ENCODE data around the gene RREB1. TPM values are rescaled to one million over a fixed set of nuclear protein-coding genes. Genes with fewer than 3 reads are reported as not detected.

The RREB1 gene
- total RNA-seq, 4 donors from 2014 or later: 73.9 to 214 (median 107) TPM

DNA sequence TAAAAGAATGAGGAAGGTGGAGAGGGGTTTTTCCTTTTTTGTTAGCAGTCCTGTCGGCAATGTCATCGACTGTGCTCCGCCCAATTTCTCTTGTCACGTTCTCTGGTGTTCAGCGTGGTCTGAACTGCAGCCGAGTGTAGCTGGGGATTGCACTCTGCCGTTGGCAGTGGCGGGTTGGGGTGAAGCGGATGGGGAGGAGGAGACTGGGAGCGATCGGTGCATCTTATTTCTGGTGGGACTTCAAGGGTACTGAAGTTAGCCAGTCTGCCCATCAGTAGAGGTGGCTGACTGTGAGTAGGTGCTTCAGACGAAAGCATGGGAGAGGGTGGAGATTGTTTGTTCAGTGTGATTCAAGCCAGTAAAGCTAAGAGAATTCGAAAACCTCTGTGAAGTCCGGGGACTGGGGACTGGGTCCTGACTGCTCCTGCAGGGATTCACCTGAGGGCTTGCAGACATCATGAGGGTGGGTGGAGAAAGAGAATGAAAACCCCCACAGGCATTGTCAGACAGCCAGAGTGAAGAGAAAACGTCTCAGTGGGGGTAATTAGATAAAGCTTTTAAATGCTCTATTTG, 5.1 kb downstream of the RREB1 start:
- DNase-seq: peak; percentile 44
- H3K9me3 ChIP-seq: no peaks in the 10 kb centered on the region
- 28 to 49% methylated on average over 13 to 15 of the region's 15 CpGs for WGBS, 2 donors (ENCODE audit: low coverage in 1 of 2)
- H3K4me1 ChIP-seq: peaks cover 44 to 79% (median 60%) of the 10 kb centered on the region in 4 donors
- in situ Hi-C loops (cut with MboI; ENCODE audit: low pct_ligation_motif_present in 1 of 4, low pct_unique_long_range_greater_than_20kb in 1 of 4, low sequenced_read_pairs in 3 of 4) (loop anchor here in 1 of 4 donors (25.0 kb wide), 1 partner anchor 124 kb away; no protein-coding TSS in a partner anchor), intact Hi-C loops (cut with DNase I; ENCODE audit: low total_unique reads) (no loop called here)
- peak overlapping the region in 2 of 4 donors; percentile 11 to 28 for H3K4me3 ChIP-seq
- peak overlapping the region; percentile 65 to 84 (median 83) for H3K27ac ChIP-seq
- TF ChIP-seq, protein P1, sequence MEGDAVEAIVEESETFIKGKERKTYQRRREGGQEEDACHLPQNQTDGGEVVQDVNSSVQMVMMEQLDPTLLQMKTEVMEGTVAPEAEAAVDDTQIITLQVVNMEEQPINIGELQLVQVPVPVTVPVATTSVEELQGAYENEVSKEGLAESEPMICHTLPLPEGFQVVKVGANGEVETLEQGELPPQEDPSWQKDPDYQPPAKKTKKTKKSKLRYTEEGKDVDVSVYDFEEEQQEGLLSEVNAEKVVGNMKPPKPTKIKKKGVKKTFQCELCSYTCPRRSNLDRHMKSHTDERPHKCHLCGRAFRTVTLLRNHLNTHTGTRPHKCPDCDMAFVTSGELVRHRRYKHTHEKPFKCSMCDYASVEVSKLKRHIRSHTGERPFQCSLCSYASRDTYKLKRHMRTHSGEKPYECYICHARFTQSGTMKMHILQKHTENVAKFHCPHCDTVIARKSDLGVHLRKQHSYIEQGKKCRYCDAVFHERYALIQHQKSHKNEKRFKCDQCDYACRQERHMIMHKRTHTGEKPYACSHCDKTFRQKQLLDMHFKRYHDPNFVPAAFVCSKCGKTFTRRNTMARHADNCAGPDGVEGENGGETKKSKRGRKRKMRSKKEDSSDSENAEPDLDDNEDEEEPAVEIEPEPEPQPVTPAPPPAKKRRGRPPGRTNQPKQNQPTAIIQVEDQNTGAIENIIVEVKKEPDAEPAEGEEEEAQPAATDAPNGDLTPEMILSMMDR (IDR thresholded peaks at IDR 0.05): no peak
- TF ChIP-seq POLR2AphosphoS5 (IDR thresholded peaks at IDR 0.05): peak in 1 of 3 donors; percentile 28
- no peaks in the 10 kb centered on the region for H3K27me3 ChIP-seq
- H3K36me3 ChIP-seq: no peaks in the 10 kb centered on the region

DNA sequence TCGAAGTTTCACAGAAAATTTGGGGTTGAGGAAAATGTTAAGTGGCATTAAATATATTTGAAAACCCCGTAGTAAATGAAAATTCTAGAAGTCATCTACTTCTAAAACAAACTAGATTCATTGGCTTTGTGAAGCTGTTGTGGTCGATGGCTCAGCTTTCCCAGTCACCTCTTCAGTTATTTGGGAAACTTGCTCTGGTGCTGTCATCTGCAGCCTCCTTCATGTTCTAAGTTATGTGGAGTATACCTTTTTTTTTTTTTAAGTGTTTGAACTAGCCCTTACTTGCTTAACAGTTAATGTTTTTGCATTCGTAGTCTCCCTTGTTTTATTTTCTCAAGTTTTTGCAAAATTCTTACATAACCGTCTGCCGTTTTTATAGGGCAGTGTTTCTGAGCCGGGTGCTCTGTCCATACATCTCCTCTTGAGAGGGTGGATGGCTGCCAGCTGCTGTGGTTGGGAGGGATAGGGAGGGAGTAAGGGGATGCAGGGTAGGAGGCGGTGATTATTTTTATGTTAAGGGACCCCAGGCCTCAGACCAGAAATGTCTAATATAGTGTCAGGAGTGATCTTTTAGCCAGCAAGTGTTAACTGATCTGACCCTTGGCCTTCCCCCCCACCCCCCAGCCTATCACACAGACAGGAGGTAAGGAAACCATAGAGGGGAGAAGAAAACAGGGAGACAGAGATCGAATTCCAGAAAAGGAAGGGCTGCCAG, 7.1 kb downstream of the RREB1 start:
- intact Hi-C loops (cut with DNase I; ENCODE audit: low total_unique reads) (no loop called here), in situ Hi-C loops (cut with MboI; ENCODE audit: low pct_ligation_motif_present in 1 of 4, low pct_unique_long_range_greater_than_20kb in 1 of 4, low sequenced_read_pairs in 3 of 4) (loop anchor here in 1 of 4 donors (25.0 kb wide), 1 partner anchor 122 kb away; no protein-coding TSS in a partner anchor)
- Histone ChIP-seq H3K27ac (peak overlapping the region; percentile 82 to 84 (median 83)), H3K36me3 (no peaks in the 10 kb centered on the region), H3K27me3 (no peaks in the 10 kb centered on the region), H3K4me1 (peaks cover 43 to 91% (median 67%) of the 10 kb centered on the region in 4 donors), H3K4me3 (peak overlapping the region in 1 of 4 donors; percentile 5), H3K9me3 (no peaks in the 10 kb centered on the region)
- DNase-seq: no peak
- WGBS, 2 donors (ENCODE audit: low coverage in 1 of 2): 50 to 59% methylated on average over 9 of the region's 9 CpGs
- TF ChIP-seq POLR2A (IDR thresholded peaks at IDR 0.05): no peak
- TF ChIP-seq, protein P1 (IDR thresholded peaks at IDR 0.05): no peak
- no peak for TF ChIP-seq POLR2AphosphoS5 (IDR thresholded peaks at IDR 0.05)
- no peak for TF ChIP-seq EP300 (IDR thresholded peaks at IDR 0.05; ENCODE audit: low read depth)

DNA sequence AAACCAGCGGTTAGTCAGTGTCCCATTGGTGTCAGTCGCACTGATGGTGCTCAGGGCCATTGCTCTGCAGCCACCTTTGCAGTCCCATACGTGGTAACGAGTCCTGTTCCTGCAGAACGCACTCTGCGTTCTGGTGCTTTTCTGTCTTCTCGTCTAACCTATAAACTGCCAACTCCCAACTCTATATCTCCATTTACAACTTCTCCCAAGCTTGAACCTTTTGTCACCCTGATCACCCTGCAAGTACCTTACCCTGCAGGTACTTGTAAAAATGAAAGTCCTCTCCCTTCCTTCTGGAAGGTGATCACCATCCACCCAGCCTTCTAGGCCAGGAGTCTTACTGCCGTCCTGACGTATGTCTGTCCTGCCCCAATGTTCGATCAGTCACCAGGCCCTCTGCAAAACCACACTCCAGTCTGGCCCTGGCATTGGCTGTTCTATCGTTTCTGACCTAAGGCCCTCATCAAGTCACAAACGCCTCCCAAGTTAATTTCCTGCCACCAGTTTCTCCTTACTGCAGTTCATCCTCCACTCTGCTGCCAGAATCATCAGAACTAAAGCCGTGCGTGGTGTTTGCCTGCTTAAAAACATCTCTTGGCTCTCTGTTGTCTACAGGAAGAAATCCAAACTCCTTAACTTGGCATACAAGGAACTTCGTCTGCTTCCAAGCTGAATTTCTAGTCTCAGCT, 7.9 kb downstream of the RREB1 start:
- intact Hi-C loops (cut with DNase I; ENCODE audit: low total_unique reads): loop anchor here (1.0 kb wide), 1 partner anchor 22 kb away; no protein-coding TSS in a partner anchor
- peak overlapping the region; percentile 82 to 84 (median 83) for H3K27ac ChIP-seq
- H3K36me3 ChIP-seq: no peaks in the 10 kb centered on the region
- peak; percentile 58 for DNase-seq
- H3K4me1 ChIP-seq: peaks cover 36 to 83% (median 66%) of the 10 kb centered on the region in 4 donors
- in situ Hi-C loops (cut with MboI; ENCODE audit: low pct_ligation_motif_present in 1 of 4, low pct_unique_long_range_greater_than_20kb in 1 of 4, low sequenced_read_pairs in 3 of 4): loop anchor here in 1 of 4 donors (25.0 kb wide), 1 partner anchor 122 kb away; no protein-coding TSS in a partner anchor
- peak overlapping the region in 1 of 4 donors; percentile 5 for H3K4me3 ChIP-seq
- H3K9me3 ChIP-seq: no peaks in the 10 kb centered on the region
- WGBS, 2 donors (ENCODE audit: low coverage in 1 of 2): 48 to 62% methylated on average over 6 to 15 of the region's 15 CpGs
- H3K27me3 ChIP-seq: no peaks in the 10 kb centered on the region
- no peak for TF ChIP-seq EP300 (IDR thresholded peaks at IDR 0.05; ENCODE audit: low read depth)
- TF ChIP-seq, protein P1 (IDR thresholded peaks at IDR 0.05): no peak
- TF ChIP-seq POLR2A (IDR thresholded peaks at IDR 0.05): peak; percentile 74
- peak in 2 of 3 donors; percentile 33 to 48 for TF ChIP-seq POLR2AphosphoS5 (IDR thresholded peaks at IDR 0.05)

All from transverse colon (tissue), 4 donors.